DND-41 (cell line): ENCODE results near the gene NR5A1.

Experiments
- EZH2 ChIP-seq: IDR thresholded peaks from 3 replicates; pipeline ENCODE4 v1.6.1; 2012; ENCODE audit warnings: borderline replicate concordance, low read depth, mild to moderate bottlenecking, moderate library complexity, low read length, inconsistent platforms; ENCODE audit not compliant: severe bottlenecking
- TF ChIP-seq, protein P1 (sequence below): IDR thresholded peaks from 2 replicates; pipeline ENCODE4 v1.5.1; 2012; ENCODE audit warnings: borderline replicate concordance, low read length, moderate library complexity, mild to moderate bottlenecking; ENCODE audit not compliant: poor library complexity, severe bottlenecking; ENCODE audit errors: extremely low read depth

- TF ChIP-seq, protein P1, sequence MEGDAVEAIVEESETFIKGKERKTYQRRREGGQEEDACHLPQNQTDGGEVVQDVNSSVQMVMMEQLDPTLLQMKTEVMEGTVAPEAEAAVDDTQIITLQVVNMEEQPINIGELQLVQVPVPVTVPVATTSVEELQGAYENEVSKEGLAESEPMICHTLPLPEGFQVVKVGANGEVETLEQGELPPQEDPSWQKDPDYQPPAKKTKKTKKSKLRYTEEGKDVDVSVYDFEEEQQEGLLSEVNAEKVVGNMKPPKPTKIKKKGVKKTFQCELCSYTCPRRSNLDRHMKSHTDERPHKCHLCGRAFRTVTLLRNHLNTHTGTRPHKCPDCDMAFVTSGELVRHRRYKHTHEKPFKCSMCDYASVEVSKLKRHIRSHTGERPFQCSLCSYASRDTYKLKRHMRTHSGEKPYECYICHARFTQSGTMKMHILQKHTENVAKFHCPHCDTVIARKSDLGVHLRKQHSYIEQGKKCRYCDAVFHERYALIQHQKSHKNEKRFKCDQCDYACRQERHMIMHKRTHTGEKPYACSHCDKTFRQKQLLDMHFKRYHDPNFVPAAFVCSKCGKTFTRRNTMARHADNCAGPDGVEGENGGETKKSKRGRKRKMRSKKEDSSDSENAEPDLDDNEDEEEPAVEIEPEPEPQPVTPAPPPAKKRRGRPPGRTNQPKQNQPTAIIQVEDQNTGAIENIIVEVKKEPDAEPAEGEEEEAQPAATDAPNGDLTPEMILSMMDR: no peak
- no peak for TF ChIP-seq EZH2
Observed at GRCh38 chr9:124452841-124453585, 54.2 kb downstream of the NR5A1 start.
